Thoracic aorta (tissue), 2 donors: ENCODE results near the gene WNT8B. TPM values are rescaled to one million over a fixed set of nuclear protein-coding genes. Genes with fewer than 3 reads are reported as not detected.

Experiments used
- ATAC-seq: fragments of 150-250 bp; one replicate; pipeline ENCODE4 v1.8.0; 2017; ENCODE audit warnings: low read depth; ENCODE audit not compliant: insufficient number of reproducible peaks, low FRiP score
- DNase-seq: peaks from one replicate; pipeline ENCODE4 v3.0.0-alpha.2; 2020; ENCODE audit warnings: low spot score
- H3K27ac ChIP-seq, 2 donors: fragments of 200-600 bp; sonication (generic); 1 replicate in 1 of 2; 2 replicates in 1 of 2; pipeline ENCODE4 v1.5.1; 2016; ENCODE audit warnings: mild to moderate bottlenecking in 2 of 2, moderate library complexity in 2 of 2
- H3K27me3 ChIP-seq: fragments of 200-600 bp; sonication (generic); replicated peaks from 2 replicates; pipeline ENCODE4 v1.6.0; 2016; ENCODE audit warnings: mild to moderate bottlenecking; ENCODE audit not compliant: insufficient read depth
- H3K36me3 ChIP-seq: fragments of 200-600 bp; sonication (generic); one replicate; pipeline ENCODE4 v1.5.1; 2016
- H3K4me1 ChIP-seq, 2 donors: fragments of 200-600 bp; sonication (generic); 1 replicate in 1 of 2; 2 replicates in 1 of 2; pipeline versions ENCODE4 v1.5.1 to v1.6.0; 2016; ENCODE audit warnings: low read depth in 2 of 2, mild to moderate bottlenecking in 1 of 2; ENCODE audit not compliant: control insufficient read depth in 1 of 2
- H3K4me3 ChIP-seq: fragments of 200-600 bp; sonication (generic); 2 replicates; pipeline ENCODE4 v1.5.1; 2016; ENCODE audit warnings: mild to moderate bottlenecking
- H3K9me3 ChIP-seq: fragments of 200-600 bp; sonication (generic); 2 replicates; pipeline ENCODE4 v1.5.1; 2016
- total RNA-seq, 2 donors: library from RNA; depleted of rRNA; stranded (reverse); fragments of >200 nt; gene quantifications; one replicate each; pipeline versions ENCODE4 v1.1.0 to v1.2.3, GENCODE V29; 2016
- TF ChIP-seq, protein P1 (sequence below): fragments of 200-600 bp; sonication (generic); IDR thresholded peaks from one replicate; pipeline ENCODE4 v1.5.1; 2019; ENCODE audit warnings: antibody characterized with exemption

WNT8B gene
- total RNA-seq, 2 donors from 2014 or later: not detected

- Histone ChIP-seq H3K9me3 (no peaks in the 10 kb centered on the region), H3K4me3 (no peak overlapping the region), H3K27ac (no peak overlapping the region), H3K27me3 (no peaks in the 10 kb centered on the region), H3K4me1 (no peaks in the 10 kb centered on the region), H3K36me3 (peaks cover 19% of the 10 kb centered on the region)
- ATAC-seq (no peak), DNase-seq (no peak)
- TF ChIP-seq, protein P1, sequence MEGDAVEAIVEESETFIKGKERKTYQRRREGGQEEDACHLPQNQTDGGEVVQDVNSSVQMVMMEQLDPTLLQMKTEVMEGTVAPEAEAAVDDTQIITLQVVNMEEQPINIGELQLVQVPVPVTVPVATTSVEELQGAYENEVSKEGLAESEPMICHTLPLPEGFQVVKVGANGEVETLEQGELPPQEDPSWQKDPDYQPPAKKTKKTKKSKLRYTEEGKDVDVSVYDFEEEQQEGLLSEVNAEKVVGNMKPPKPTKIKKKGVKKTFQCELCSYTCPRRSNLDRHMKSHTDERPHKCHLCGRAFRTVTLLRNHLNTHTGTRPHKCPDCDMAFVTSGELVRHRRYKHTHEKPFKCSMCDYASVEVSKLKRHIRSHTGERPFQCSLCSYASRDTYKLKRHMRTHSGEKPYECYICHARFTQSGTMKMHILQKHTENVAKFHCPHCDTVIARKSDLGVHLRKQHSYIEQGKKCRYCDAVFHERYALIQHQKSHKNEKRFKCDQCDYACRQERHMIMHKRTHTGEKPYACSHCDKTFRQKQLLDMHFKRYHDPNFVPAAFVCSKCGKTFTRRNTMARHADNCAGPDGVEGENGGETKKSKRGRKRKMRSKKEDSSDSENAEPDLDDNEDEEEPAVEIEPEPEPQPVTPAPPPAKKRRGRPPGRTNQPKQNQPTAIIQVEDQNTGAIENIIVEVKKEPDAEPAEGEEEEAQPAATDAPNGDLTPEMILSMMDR: no peak
Observed at GRCh38 chr10:100502926-100503494, 40.2 kb downstream of the WNT8B start.

DNA sequence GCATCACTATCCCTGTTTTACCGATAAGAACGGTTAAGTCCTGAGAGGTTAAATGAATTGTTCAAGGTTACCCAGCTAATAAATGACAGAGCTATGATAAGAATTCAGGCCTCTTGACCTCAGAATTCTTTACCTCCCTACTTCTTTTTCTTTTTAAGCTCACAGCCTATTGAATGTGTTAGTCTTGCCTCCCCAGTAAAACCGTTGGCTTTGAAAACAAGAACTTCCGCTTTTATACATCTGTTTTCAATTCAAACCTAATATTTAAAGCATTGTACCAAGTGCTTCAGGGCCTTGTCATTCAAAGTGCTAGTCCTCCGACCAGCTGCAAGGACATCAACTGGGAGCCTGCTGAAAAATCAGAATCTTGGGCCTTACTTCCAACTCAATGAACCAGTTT lies 41.3 kb downstream of the WNT8B start:
- no peak for ATAC-seq
- Histone ChIP-seq H3K27me3 (no peaks in the 10 kb centered on the region), H3K9me3 (no peaks in the 10 kb centered on the region), H3K27ac (no peak overlapping the region), H3K36me3 (peaks cover 19% of the 10 kb centered on the region), H3K4me3 (no peak overlapping the region), H3K4me1 (no peaks in the 10 kb centered on the region)
- TF ChIP-seq, protein P1: no peak
- DNase-seq: no peak

DNA sequence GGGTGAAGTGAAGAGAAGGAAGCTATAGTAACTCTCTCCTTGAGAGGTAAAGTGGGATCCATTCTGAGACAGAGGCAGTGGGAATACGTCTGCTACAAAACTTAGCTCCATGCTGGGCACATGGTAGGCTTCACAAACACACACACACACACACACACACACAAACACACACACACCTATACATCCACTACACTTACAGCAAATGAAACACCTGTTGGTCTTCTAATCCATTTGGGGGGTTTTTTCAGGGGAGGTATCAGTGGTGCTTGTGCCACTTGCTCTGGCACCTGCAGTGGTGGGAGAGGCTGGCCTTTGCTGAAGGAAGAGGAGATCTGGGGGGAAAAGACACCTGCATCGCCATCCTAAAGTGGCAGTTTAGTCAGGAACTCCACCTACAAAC lies 42.4 kb downstream of the WNT8B start:
- ATAC-seq (no peak), DNase-seq (no peak)
- peaks cover 19% of the 10 kb centered on the region for H3K36me3 ChIP-seq
- H3K27me3 ChIP-seq: no peaks in the 10 kb centered on the region
- no peak overlapping the region for H3K27ac ChIP-seq
- H3K9me3 ChIP-seq: no peaks in the 10 kb centered on the region
- H3K4me1 ChIP-seq: no peaks in the 10 kb centered on the region
- H3K4me3 ChIP-seq: no peak overlapping the region
- TF ChIP-seq, protein P1: no peak

DNA sequence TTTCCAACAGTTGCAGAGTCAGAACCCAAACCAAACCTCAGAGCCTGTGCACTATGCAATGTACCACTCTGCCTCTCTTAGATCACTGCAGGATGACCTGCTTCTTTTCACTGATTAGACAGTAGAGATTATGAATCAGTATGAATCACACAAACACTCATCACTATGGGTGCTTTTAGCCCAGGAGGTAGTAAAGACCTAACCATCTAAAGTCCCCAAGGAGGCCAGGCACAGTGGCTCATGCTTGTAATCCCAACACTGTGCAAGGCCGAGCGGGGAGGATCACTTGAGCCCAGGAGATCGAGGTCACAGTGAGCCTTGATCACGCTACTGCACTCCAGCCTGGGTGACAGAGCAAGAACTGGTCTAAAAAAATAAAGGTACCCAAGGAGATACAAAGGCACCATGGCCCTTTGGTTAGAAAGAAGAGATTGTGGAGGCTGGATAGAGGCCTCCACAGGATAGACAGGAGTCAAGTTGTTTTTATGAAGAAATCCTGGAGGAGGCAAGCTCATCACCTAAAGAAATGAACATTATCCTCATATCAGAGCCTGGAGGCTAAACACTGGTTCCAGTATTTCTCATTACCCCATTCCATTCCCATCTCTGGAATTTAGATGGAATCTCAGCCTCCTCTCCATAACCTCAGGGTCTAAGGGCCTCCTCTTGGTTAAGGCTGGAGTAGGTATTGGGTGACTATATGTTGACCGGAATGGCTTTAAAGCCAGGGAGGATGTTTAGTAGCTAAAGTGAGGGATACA lies 44.0 kb downstream of the WNT8B start:
- Histone ChIP-seq H3K4me1 (no peaks in the 10 kb centered on the region), H3K9me3 (no peaks in the 10 kb centered on the region), H3K36me3 (peaks cover 16% of the 10 kb centered on the region), H3K4me3 (no peak overlapping the region), H3K27ac (no peak overlapping the region), H3K27me3 (no peaks in the 10 kb centered on the region)
- TF ChIP-seq, protein P1: no peak
- no peak for DNase-seq
- ATAC-seq: no peak

DNA sequence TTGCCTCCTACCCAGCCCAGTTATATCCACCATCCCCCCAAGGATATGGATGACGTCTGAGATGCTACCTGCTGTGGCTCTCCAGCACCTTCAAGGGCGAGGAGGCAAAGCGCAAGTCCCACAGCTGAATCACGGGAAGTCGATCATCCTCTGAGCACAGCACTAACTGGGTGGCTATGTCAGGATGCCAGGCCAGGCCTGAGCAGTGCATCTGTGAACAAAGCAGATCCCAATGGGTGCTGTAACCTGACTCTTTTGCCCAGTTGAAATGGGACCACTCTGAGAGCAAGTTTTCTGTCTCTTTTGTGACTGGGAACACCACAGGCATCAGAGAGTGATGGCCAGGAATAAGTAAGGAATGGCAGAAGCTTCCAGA lies 44.5 kb downstream of the WNT8B start:
- no peaks in the 10 kb centered on the region for H3K4me1 ChIP-seq
- H3K36me3 ChIP-seq: peaks cover 20% of the 10 kb centered on the region
- TF ChIP-seq, protein P1: no peak
- ATAC-seq (no peak), DNase-seq (no peak)
- H3K9me3 ChIP-seq: no peaks in the 10 kb centered on the region
- no peak overlapping the region for H3K27ac ChIP-seq
- no peaks in the 10 kb centered on the region for H3K27me3 ChIP-seq
- no peak overlapping the region for H3K4me3 ChIP-seq
